ENCODE data around the gene APOBEC3F. TPM values are rescaled to one million over a fixed set of nuclear protein-coding genes. Genes with fewer than 3 reads are reported as not detected.
"Not testable (repeated sequence)": the region's sequence is repeated elsewhere in the genome, so short reads cannot be mapped to it uniquely, and the experiment has no call there.

The APOBEC3F gene
- polyA plus RNA-seq (ENCODE audit: insufficient read length), result 3.0 TPM

- DNase-seq, result peak; percentile 42
Measured at GRCh38 chr22:39040538-39041296, at the start of gene APOBEC3F. Gene APOBEC3F, plus strand, starts transcription at chr22:39040864. Its CDS starts 97 bp downstream, at chr22:39040961.

DNA sequence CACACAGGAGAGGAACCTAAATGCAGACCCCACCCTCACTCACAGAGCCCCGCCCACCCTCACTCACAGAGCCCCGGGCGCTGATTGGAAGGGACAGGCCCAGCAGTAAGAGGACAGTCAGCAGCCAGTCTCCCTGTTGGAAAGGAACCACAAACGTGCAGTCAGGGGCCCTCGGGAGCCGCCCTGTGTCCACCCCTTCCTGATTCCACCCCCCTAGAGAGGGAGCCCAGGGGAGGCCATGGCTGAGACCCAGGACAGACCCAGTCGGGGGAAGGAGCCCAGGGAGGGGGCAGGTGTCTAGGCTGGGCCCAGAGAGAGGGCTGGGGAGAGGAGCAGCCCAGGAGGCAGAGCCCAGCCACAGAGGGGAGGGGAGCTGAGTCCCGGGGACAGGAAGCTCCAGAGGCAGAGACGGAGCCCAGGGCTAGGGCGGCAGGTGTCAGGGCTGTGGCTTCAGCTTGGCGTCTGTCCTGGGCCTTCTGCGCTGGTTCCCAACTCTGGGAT, 47.7 kb upstream of the APOBEC3F start:
- DNase-seq, result not testable (repeated sequence)

GRCh38 chr22:38996105-38996504, 44.6 kb upstream of the APOBEC3F start:
- DNase-seq, result no peak

DNA sequence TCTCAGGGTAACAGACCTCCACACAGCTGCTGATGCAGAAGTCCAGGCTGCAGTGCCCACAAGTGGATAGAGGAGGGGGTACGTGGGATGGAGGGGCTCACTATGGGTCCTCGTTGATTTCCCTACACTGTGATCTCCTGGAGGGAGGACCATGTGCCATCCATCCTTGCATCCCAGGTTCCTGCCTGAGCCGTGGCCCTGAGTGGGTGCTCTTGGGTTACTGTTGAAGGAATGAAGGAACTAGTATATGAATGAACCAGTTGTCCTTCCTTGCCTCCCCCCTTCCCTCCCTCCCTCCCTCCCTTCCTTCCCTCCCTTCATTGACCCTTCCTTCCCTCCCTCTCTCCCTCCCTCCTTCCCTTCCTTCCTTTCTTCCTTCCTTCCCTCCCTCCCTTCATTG, 43.1 kb upstream of the APOBEC3F start:
- no peak for DNase-seq

DNA sequence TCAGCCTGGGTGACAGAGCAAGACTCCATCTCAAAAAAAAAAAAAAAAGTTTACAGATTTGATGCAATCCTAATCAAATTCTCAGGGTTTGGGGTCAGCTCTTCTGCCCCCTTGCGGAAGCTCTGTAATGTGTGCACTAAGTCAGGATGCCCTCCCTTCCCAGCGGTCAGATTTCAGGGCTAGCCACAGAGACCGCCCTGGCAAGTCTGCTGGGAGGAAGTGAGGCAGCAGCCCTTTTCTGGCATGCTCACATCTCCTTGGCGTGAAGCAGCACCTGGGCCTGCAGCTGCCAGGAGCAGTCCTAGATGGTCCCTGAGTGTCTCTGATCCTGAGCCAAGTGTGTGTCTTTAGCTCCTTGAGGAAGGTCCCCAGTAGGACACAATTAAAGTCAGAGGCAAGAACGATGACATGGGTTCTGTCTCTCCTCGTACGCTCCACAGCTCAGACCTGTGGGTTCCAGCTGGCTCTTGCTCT, 37.5 kb upstream of the APOBEC3F start:
- DNase-seq, result peak; percentile 81

- no peak for DNase-seq
Measured at GRCh38 chr22:39007177-39007576, 33.5 kb upstream of the APOBEC3F start.

- not testable (repeated sequence) for DNase-seq
Measured at GRCh38 chr22:39008271-39008850, 32.3 kb upstream of the APOBEC3F start.

DNA sequence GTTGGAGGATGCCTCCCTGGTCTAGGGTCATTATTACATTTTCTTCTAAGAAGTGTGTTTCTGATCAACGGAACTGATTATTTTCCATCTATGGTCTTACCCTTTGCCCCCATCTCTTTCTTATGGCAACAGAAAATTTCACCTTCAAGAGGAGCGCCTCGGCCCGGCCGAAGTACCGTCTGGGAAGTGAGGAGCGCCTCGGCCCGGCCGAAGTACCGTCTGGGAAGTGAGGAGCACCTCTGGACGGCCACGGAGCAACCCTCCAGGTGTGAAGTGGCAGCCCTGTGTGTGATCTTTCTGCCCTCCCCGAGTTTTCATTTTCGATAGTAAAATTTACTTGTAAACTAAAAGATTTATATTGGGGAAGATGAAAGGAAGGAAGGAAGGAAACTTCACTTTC, 29.7 kb upstream of the APOBEC3F start:
- DNase-seq, result no peak

GRCh38 chr22:39012533-39013511, 27.8 kb upstream of the APOBEC3F start:
- no peak for DNase-seq

DNA sequence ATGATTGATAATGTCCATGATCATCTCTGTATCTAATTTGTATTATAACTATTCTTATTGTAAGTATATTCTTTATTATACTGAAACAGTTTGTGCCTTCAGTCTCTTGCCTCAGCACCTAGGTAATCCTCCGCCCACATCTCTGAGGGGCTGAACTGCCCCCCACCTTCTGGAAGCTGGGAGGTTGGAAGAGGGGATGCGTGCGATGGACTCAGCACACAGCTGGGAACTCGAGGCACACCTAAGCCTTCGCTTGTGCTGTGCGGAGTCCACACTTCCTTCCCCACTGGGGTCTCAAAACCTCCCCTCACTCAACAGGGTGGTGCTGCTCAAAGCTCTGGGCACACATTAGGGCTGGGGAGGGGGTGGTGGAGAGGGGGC, 27.1 kb upstream of the APOBEC3F start:
- DNase-seq, result not testable (repeated sequence)

GRCh38 chr22:39013942-39014722, 26.5 kb upstream of the APOBEC3F start, which contains the start of gene APOBEC3C:
Gene APOBEC3C, plus strand, starts transcription at chr22:39014257. Its CDS starts 106 bp downstream, at chr22:39014363.
- peak; percentile 59 for DNase-seq

DNA sequence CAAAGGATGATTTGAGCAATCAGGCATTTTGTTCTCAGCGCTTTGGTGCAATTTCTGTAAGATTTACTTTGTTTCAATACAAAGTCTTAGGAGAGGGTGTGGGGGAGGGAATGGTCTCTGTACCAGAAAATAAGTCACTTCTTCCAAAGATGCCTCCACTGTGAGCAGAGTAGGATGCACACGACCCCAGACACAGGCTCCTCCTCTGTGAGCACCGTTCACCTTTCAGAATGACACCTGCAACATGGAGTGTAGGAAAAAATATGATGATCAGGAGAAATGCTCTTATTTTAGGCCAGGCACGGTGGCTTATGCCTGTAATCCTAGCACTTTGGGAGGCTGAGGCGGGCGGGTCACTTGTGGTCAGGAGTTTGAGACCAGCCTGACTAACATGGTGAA, 25.9 kb upstream of the APOBEC3F start:
- not testable (repeated sequence) for DNase-seq

DNA sequence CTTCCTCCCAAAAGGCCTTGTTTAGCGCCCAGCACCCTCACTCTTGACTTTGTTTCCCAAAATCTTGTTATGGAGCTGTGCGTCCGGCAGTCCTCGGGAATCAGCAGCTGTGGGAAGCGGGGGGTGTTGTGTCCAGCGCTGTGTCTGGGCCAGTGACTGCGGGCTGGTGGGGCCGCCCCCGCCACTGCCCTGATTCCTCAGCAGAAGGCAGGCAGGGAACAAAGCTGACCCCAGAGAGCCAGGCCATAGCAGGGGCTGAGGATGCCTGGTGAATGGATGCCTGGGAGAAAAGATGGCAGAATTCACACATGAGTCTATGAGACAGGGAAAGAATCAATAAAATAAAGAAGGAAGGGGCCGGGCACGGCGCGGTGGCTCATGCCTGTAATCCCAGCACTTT, 24.1 kb upstream of the APOBEC3F start:
- no peak for DNase-seq

- DNase-seq, result no peak
Measured at GRCh38 chr22:39017596-39018365, 22.9 kb upstream of the APOBEC3F start.

- DNase-seq, result not testable (repeated sequence)
Measured at GRCh38 chr22:39020021-39020651, 20.5 kb upstream of the APOBEC3F start.

- no peak for DNase-seq
Measured at GRCh38 chr22:39021552-39022250, 19.0 kb upstream of the APOBEC3F start.

DNA sequence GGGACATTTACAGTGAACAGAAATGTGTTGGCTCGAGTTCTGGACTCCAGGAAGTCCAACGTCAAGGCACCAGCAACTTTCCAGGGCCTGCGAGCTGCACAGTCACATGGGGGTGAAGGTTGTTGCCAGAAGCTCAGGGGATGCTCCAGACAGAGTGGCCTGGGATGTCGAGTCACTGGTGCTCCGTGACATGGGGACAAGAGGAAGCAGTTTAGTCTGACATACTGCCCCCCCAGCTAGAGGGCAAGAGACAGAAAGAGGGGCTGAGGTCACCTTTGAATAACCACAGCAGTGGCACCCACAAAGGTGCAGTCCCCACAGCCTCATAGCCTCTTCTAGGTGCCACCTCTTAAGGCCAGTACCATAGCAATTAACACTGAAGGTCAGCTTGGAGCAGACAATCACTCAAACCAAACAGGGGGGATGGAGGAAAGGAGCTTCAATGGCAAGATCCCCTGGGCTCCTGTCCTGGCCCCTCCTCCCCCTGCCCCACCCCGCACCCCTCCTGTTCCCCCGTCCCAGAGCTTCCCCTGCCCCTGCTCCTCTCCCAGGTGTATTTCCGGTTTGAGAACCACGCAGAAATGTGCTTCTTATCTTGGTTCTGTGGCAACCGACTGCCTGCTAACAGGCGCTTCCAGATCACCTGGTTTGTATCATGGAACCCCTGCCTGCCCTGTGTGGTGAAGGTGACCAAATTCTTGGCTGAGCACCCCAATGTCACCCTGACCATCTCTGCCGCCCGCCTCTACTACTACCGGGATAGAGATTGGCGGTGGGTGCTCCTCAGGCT, 15.9 kb upstream of the APOBEC3F start:
- no peak for DNase-seq

GRCh38 chr22:39026509-39027150, 14.0 kb upstream of the APOBEC3F start:
- DNase-seq, result no peak

Data from hindlimb muscle (tissue), 1 donor.